Tibial artery (tissue), 4 donors: ENCODE data around the gene FSTL4.

Experiments used
- DNase-seq, 2 donors: peaks; one replicate each; pipeline ENCODE4 v3.0.0-alpha.2; 2019
- H3K27ac ChIP-seq, 2 donors: fragments of 200-600 bp; sonication (generic) in 1 of 2; 1 replicate in 1 of 2; 2 replicates in 1 of 2; pipeline ENCODE4 v1.5.1; 2018 to 2019; ENCODE audit warnings: mild to moderate bottlenecking in 1 of 2
- H3K27me3 ChIP-seq, 2 donors: fragments of 200-600 bp; sonication (generic) in 1 of 2; one replicate each; pipeline versions ENCODE4 v1.5.1 to v1.6.0; 2016 to 2019
- H3K36me3 ChIP-seq, 3 donors: fragments of 200-600 bp; sonication (generic) in 2 of 3; one replicate each; pipeline ENCODE4 v1.5.1; 2016 to 2019; ENCODE audit warnings: mild to moderate bottlenecking in 2 of 3
- H3K4me1 ChIP-seq, 4 donors: fragments of 200-600 bp; sonication (generic) in 2 of 4; 1 replicate in 3 of 4; 2 replicates in 1 of 4; pipeline ENCODE4 v1.5.1; 2016 to 2019
- H3K4me3 ChIP-seq, 2 donors: fragments of 200-600 bp; sonication (generic) in 1 of 2; 1 replicate in 1 of 2; 2 replicates in 1 of 2; pipeline ENCODE4 v1.5.1; 2018 to 2019; ENCODE audit warnings: mild to moderate bottlenecking in 2 of 2
- H3K9me3 ChIP-seq, 3 donors: fragments of 200-600 bp; sonication (generic) in 1 of 3; one replicate each; pipeline ENCODE4 v1.5.1; 2016 to 2019
- intact Hi-C: fragments of 100-400 bp; cut with DNase I; formaldehyde crosslinking; loops from one replicate; pipeline ENCODE4 v1.15.0; 2023; ENCODE audit warnings: low total_unique reads
- TF ChIP-seq, protein P1 (sequence below), 2 experiments: fragments of 200-600 bp in 1 of 2; fragments of 450-650 bp in 1 of 2; IDR thresholded peaks; one replicate each; pipeline ENCODE4 v1.5.1; 2017 to 2019; ENCODE audit warnings: antibody characterized with exemption in 2 of 2, mild to moderate bottlenecking in 1 of 2, moderate library complexity in 1 of 2

FSTL4 gene

DNA sequence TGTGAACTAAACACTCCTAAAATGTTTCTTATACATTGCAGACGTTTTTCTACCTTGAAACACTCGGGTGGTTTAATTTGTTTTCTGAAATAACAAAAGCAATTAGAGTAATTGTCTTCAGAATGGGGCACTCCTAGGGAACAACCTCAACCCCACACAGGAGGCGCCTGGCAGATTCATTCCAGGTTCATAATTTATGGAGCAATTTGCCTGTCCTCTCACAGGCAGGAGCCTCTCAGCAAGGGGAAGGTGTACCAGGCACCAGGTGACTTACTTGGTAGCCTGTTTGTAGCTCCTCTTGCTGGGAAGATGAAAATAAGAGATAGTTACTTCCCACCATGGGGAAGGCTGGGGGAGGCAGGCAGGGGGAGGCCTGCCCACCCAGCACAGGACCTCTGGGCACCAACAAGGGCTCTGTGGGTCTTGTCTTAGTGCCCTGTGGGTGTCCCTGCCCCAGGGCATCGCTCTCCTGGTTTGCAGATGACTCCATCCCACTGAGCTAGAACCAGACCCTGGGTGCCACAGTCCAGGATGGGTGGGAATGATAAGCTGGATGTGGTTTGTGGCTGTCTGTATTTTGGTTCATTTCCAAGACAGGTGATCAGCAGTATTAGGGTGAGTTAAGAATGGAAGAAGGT, 144.4 kb downstream of the FSTL4 start:
- peak in 1 of 2 donors; percentile 45 for DNase-seq
- H3K9me3 ChIP-seq: no peaks in the 10 kb centered on the region
- TF ChIP-seq, protein P1, sequence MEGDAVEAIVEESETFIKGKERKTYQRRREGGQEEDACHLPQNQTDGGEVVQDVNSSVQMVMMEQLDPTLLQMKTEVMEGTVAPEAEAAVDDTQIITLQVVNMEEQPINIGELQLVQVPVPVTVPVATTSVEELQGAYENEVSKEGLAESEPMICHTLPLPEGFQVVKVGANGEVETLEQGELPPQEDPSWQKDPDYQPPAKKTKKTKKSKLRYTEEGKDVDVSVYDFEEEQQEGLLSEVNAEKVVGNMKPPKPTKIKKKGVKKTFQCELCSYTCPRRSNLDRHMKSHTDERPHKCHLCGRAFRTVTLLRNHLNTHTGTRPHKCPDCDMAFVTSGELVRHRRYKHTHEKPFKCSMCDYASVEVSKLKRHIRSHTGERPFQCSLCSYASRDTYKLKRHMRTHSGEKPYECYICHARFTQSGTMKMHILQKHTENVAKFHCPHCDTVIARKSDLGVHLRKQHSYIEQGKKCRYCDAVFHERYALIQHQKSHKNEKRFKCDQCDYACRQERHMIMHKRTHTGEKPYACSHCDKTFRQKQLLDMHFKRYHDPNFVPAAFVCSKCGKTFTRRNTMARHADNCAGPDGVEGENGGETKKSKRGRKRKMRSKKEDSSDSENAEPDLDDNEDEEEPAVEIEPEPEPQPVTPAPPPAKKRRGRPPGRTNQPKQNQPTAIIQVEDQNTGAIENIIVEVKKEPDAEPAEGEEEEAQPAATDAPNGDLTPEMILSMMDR (IDR thresholded peaks at IDR 0.05): no peak
- intact Hi-C loops: no loop called here
- H3K4me1 ChIP-seq: no peaks in the 10 kb centered on the region
- H3K4me3 ChIP-seq: no peak overlapping the region
- no peaks in the 10 kb centered on the region for H3K36me3 ChIP-seq
- H3K27me3 ChIP-seq: peaks cover 0 to 3% of the 10 kb centered on the region in 2 donors
- no peak overlapping the region for H3K27ac ChIP-seq

DNA sequence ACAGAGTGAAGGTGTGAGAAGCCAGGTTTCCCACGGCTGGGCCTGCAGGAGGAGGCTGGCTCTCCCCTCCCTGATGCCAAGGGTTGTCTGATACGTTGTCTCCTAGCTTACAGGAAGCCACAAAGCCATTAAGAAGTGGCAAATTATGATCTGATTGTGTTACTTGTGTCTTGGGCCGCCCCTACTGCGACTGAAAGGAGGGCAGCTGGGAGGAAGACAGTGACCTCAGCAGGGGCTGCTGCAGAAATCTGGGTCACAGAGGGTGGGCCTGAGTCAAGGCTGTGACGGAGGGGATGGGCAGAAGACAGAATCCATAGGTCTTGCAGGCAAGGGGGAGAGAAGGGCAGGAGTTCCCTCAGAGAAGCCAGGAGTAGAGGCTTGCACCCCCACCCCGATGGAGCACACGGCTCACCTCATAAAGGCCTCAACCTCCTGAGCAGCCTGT, 145.0 kb downstream of the FSTL4 start:
- Histone ChIP-seq H3K27ac (no peak overlapping the region), H3K36me3 (no peaks in the 10 kb centered on the region), H3K4me1 (no peaks in the 10 kb centered on the region), H3K4me3 (no peak overlapping the region), H3K9me3 (no peaks in the 10 kb centered on the region), H3K27me3 (peaks cover 0 to 3% of the 10 kb centered on the region in 2 donors)
- peak in 1 of 2 donors; percentile 13 for DNase-seq
- TF ChIP-seq, protein P1 (IDR thresholded peaks at IDR 0.05): no peak
- intact Hi-C loops: no loop called here

DNA sequence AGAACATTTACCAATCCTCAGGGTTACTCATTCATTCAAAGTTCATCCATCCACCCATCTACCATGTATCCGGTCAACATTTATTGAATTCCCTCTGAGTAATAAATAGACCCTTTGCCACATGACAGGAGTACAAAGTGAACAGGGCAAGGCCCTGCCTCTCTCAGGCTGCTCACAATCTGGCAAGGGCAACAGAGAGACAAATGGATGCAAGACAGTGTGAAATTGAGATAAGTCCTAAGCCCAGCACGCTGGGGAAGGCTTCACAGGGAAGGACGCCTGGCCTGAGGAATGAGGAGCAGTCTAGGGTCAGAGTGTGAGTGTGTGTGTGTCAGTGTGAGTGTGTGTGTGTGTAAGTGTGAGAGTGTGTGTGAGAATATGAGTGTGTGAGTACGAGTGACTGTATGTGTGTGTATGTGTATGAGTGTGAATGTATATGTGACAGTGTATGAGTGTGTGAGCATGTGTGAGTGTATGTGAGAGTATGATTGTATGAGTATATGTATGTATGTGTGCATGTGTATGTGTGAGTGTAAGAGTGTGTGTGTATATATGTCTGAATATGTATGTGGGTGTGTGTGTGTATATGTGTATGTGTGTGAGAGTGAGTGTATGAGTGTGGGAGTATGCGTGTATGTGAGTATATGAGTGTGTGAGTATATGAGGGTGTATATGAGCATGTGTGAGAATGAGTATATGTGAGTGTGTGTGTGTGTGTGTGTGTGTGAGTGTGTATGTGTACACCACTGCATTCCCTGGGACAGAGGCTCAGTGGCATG, 145.6 kb downstream of the FSTL4 start:
- intact Hi-C loops: no loop called here
- TF ChIP-seq, protein P1 (IDR thresholded peaks at IDR 0.05): no peak
- H3K4me1 ChIP-seq: no peaks in the 10 kb centered on the region

DNA sequence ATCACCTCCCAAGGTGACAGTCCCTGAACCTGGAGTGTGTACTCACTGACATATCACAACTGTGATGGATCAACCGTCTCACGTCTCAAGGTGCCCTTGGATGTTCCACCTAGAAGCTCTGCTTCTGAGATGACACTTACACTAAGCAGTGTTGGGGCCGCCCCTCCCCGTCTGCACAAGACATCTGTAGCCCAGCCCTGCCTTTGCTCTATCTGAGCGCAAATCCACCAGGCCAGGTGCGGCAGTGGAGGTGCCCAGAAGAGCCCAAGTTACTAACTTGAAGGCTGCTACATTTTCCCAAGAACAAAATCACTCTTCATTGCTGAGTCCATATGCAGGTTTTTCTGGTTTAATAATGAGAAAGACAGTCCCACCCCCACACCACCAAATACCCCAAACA, 148.3 kb downstream of the FSTL4 start:
- Histone ChIP-seq H3K4me3 (no peak overlapping the region), H3K9me3 (no peaks in the 10 kb centered on the region), H3K27me3 (peaks cover 0 to 3% of the 10 kb centered on the region in 2 donors), H3K36me3 (no peaks in the 10 kb centered on the region), H3K27ac (no peak overlapping the region), H3K4me1 (no peaks in the 10 kb centered on the region)
- DNase-seq: no peak
- TF ChIP-seq, protein P1 (IDR thresholded peaks at IDR 0.05): no peak
- intact Hi-C loops: no loop called here

More for the DNA sequence above, 145.6 kb downstream of the FSTL4 start:
- H3K36me3 ChIP-seq: no peaks in the 10 kb centered on the region
- H3K27me3 ChIP-seq: peaks cover 0 to 3% of the 10 kb centered on the region in 2 donors
- H3K27ac ChIP-seq: no peak overlapping the region
- no peak overlapping the region for H3K4me3 ChIP-seq
- H3K9me3 ChIP-seq: no peaks in the 10 kb centered on the region
- peak in 1 of 2 donors; percentile 29 for DNase-seq

DNA sequence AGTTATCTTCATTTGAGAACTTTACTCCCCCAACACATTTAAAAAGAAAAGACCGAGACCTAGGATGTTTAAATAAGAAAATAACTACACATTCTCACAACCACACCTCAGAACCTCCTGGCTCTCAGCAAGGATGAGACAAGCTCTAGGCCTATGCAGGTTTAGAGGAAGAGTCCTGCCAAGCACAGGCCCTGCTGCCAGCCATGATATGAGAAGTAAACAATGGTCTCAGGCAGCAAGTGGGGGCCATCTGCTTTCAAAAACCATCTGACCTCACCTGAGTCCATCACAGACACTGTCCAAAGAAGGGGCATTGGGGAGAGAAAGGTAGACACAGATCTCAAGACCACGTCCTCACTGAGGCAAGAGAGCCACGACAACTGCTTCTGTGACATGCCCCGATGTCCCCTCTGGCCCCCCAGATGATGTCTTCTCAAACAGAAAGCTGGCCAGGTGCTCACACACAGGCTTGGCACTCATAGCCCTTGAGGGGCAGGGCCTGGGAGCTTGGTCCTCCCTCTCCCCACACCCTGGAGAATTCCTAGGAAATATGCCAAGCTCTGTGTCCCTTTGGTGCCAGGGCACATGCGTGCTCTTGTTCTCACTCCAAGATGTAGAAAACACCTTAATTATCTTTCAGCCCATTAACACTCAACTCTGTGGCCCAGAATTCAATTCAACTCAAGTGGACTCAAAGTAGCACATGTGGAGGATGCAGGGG, 150.4 kb downstream of the FSTL4 start:
- Histone ChIP-seq H3K27ac (no peak overlapping the region), H3K4me3 (no peak overlapping the region), H3K36me3 (no peaks in the 10 kb centered on the region), H3K4me1 (no peaks in the 10 kb centered on the region), H3K9me3 (no peaks in the 10 kb centered on the region), H3K27me3 (peaks cover 0 to 3% of the 10 kb centered on the region in 2 donors)
- TF ChIP-seq, protein P1 (IDR thresholded peaks at IDR 0.05): no peak
- intact Hi-C loops: no loop called here
- DNase-seq: peak in 1 of 2 donors; percentile 27
